Activated naive CD4-positive, alpha-beta T cell treated with anti-CD3 and anti-CD28 coated beads, Interleukin-2, amount 10 ng/mL, durations not matched to agents 5 hours and 36 hours (primary cell): ENCODE data around the gene UVRAG. TPM values are rescaled to one million over a fixed set of nuclear protein-coding genes. Genes with fewer than 3 reads are reported as not detected.

Experiments used
- total RNA-seq, 2 experiments: library from RNA; stranded (reverse); gene quantifications; one replicate each; pipeline ENCODE4 v1.2.3, GENCODE V29; 2021

Gene UVRAG
- 10 to 100 TPM; 20.9 to 21.3 TPM for total RNA-seq

GRCh38 chr11:75814677-75815344 is at the start of gene UVRAG:
UVRAG (plus strand) TSS chr11:75815210; CDS start chr11:75815408, 198 bp downstream.

GRCh38 chr11:75768112-75768908 is 46.7 kb upstream of the UVRAG start, which contains the start of gene DGAT2:
DGAT2 (plus strand) TSS chr11:75768778; CDS start chr11:75768992, 214 bp downstream.

Other genes starting within 250 kb of the UVRAG start
- under 1 TPM; 0.10 TPM for gene MAP6, start 146.2 kb upstream of the UVRAG start, total RNA-seq
- gene MOGAT2, start 97.4 kb upstream of the UVRAG start, total RNA-seq: not detected
- gene DGAT2, start 46.4 kb upstream of the UVRAG start, total RNA-seq: under 1 TPM; 0.46 to 0.55 TPM